ENCODE results near the gene GMIP.
"Not testable (repeated sequence)": the region's sequence is repeated elsewhere in the genome, so short reads cannot be mapped to it uniquely, and the experiment has no call there.

GMIP gene

GRCh38 chr19:19643158-19644053 lies at the start of gene GMIP:
Gene GMIP (minus strand): TSS chr19:19643657. CDS start chr19:19643529, 128 bp downstream.
- peak; percentile 72 for DNase-seq (ENCODE audit: low spot score)

- no peak for DNase-seq (ENCODE audit: low spot score)
Observed at GRCh38 chr19:19691683-19692082, 48.2 kb upstream of the GMIP start.

- DNase-seq (ENCODE audit: low spot score): not testable (repeated sequence)
Observed at GRCh38 chr19:19689023-19689422, 45.6 kb upstream of the GMIP start.

GRCh38 chr19:19687090-19687489 lies 43.6 kb upstream of the GMIP start:
- DNase-seq (ENCODE audit: low spot score): no peak

- DNase-seq (ENCODE audit: low spot score): no peak
Observed at GRCh38 chr19:19686580-19686979, 43.1 kb upstream of the GMIP start.

- not testable (repeated sequence) for DNase-seq (ENCODE audit: low spot score)
Observed at GRCh38 chr19:19686119-19686518, 42.7 kb upstream of the GMIP start.

GRCh38 chr19:19679176-19680073 lies 36.0 kb upstream of the GMIP start:
- DNase-seq (ENCODE audit: low spot score): no peak

- peak; percentile 23 for DNase-seq (ENCODE audit: low spot score)
Observed at GRCh38 chr19:19677579-19677978, 34.1 kb upstream of the GMIP start.

GRCh38 chr19:19674315-19674714 lies 30.9 kb upstream of the GMIP start:
- DNase-seq (ENCODE audit: low spot score): no peak

GRCh38 chr19:19672816-19673215 lies 29.4 kb upstream of the GMIP start:
- peak; percentile 54 for DNase-seq (ENCODE audit: low spot score)

GRCh38 chr19:19670070-19670551 lies 26.7 kb upstream of the GMIP start:
- DNase-seq (ENCODE audit: low spot score): no peak

- peak; percentile 97 for DNase-seq (ENCODE audit: low spot score)
Observed at GRCh38 chr19:19668230-19669012, 25.0 kb upstream of the GMIP start, which contains the start of gene ZNF101. Gene ZNF101 (plus strand): TSS chr19:19668839. CDS start chr19:19668964, 125 bp downstream.

- not testable (repeated sequence) for DNase-seq (ENCODE audit: low spot score)
Observed at GRCh38 chr19:19665420-19665948, 22.0 kb upstream of the GMIP start.

- peak; percentile 95 for DNase-seq (ENCODE audit: low spot score)
Observed at GRCh38 chr19:19663256-19664120, 20.0 kb upstream of the GMIP start, which contains the start of gene ATP13A1. Gene ATP13A1 (minus strand): TSS chr19:19663676. CDS start chr19:19663666, 10 bp downstream.

GRCh38 chr19:19662871-19663255 lies 19.4 kb upstream of the GMIP start:
- peak; percentile 77 for DNase-seq (ENCODE audit: low spot score)

- DNase-seq (ENCODE audit: low spot score): peak; percentile 36
Observed at GRCh38 chr19:19662344-19662743, 18.9 kb upstream of the GMIP start.

- no peak for DNase-seq (ENCODE audit: low spot score)
Observed at GRCh38 chr19:19661675-19662251, 18.3 kb upstream of the GMIP start.

GRCh38 chr19:19661141-19661674 lies 17.8 kb upstream of the GMIP start:
- no peak for DNase-seq (ENCODE audit: low spot score)

- no peak for DNase-seq (ENCODE audit: low spot score)
Observed at GRCh38 chr19:19659646-19660245, 16.3 kb upstream of the GMIP start.

Data from RKO (cell line).